Neural progenitor cell (in vitro differentiated cells): Measurements from ENCODE around the gene CLIC6. TPM values are rescaled to one million over a fixed set of nuclear protein-coding genes. Genes with fewer than 3 reads are reported as not detected.

Experiments used
- DNase-seq: peaks from one replicate; pipeline ENCODE4 v3.0.0-alpha.2; 2016; ENCODE audit warnings: low spot score
- H2AFZ ChIP-seq: fragments of 200-600 bp; sonication (generic); replicated peaks from 2 replicates; pipeline ENCODE4 v1.6.1; 2016; ENCODE audit warnings: antibody characterized with exemption
- H3F3A ChIP-seq: fragments of 200-600 bp; sonication (generic); 2 replicates; pipeline ENCODE4 v1.6.1; 2016; ENCODE audit warnings: antibody characterized with exemption, low read depth
- H3K27ac ChIP-seq: fragments of 200-600 bp; sonication (generic); 2 replicates; pipeline ENCODE4 v1.5.1; 2016; ENCODE audit warnings: mild to moderate bottlenecking
- H3K27me3 ChIP-seq: fragments of 200-600 bp; sonication (generic); 2 replicates; pipeline ENCODE4 v1.6.1; 2016; ENCODE audit warnings: mild to moderate bottlenecking, moderate library complexity
- H3K36me3 ChIP-seq: fragments of 200-600 bp; sonication (generic); 2 replicates; pipeline ENCODE4 v1.5.1; 2016
- H3K4me1 ChIP-seq: fragments of 200-600 bp; sonication (generic); 2 replicates; pipeline ENCODE4 v1.6.1; 2016; ENCODE audit warnings: mixed run types
- H3K4me2 ChIP-seq: fragments of 200-600 bp; sonication (generic); 2 replicates; pipeline ENCODE4 v1.6.1; 2016
- H3K4me3 ChIP-seq: fragments of 200-600 bp; sonication (generic); 2 replicates; pipeline ENCODE4 v1.5.1; 2016
- H3K79me2 ChIP-seq: fragments of 200-600 bp; sonication (generic); 2 replicates; pipeline ENCODE4 v1.6.1; 2016; ENCODE audit warnings: low read depth
- H3K9ac ChIP-seq: fragments of 200-600 bp; sonication (generic); 2 replicates; pipeline ENCODE4 v1.6.1; 2016
- H3K9me3 ChIP-seq: fragments of 200-600 bp; sonication (generic); 2 replicates; pipeline ENCODE4 v1.5.1; 2016; ENCODE audit warnings: low read depth
- H4K20me1 ChIP-seq: fragments of 200-600 bp; sonication (generic); 2 replicates; pipeline ENCODE4 v1.6.1; 2016; ENCODE audit warnings: low read depth
- H3K27ac Mint-ChIP-seq: 3 replicates; pipeline ENCODE4 v1.8.0; 2021; ENCODE audit warnings: mixed read lengths
- H3K27me3 Mint-ChIP-seq: 2 replicates; pipeline ENCODE4 v1.8.0; 2022; ENCODE audit warnings: low read depth, mild to moderate bottlenecking, inconsistent platforms, moderate library complexity, mixed read lengths; ENCODE audit not compliant: insufficient read depth
- H3K36me3 Mint-ChIP-seq: 3 replicates; pipeline ENCODE4 v1.8.0; 2021; ENCODE audit warnings: mixed read lengths
- H3K4me1 Mint-ChIP-seq: 3 replicates; pipeline ENCODE4 v1.8.0; 2021; ENCODE audit warnings: mixed read lengths
- H3K4me3 Mint-ChIP-seq: 3 replicates; pipeline ENCODE4 v1.8.0; 2021; ENCODE audit warnings: mild to moderate bottlenecking, moderate library complexity, mixed read lengths
- H3K9me3 Mint-ChIP-seq: 3 replicates; pipeline ENCODE4 v1.8.0; 2020; ENCODE audit warnings: mixed read lengths
- EZH2 ChIP-seq: fragments of 200-600 bp; sonication (generic); IDR thresholded peaks from 2 replicates; pipeline ENCODE4 v1.6.1; 2017; ENCODE audit warnings: antibody characterized with exemption, mild to moderate bottlenecking, moderate library complexity
- EZH2phosphoT487 ChIP-seq: fragments of 200-600 bp; sonication (generic); IDR thresholded peaks from 2 replicates; pipeline ENCODE4 v1.6.1; 2017; ENCODE audit warnings: antibody characterized with exemption
- total RNA-seq: library from RNA; depleted of rRNA; stranded (reverse); fragments of >200 nt; gene quantifications from 2 replicates; pipeline ENCODE4 v1.2.3, GENCODE V29; 2015; ENCODE audit warnings: low replicate concordance
- TF ChIP-seq, protein P1 (sequence below): fragments of 200-600 bp; sonication (generic); IDR thresholded peaks from 2 replicates; pipeline ENCODE4 v1.5.1; 2017; ENCODE audit warnings: antibody characterized with exemption, mild to moderate bottlenecking

Gene CLIC6
- total RNA-seq, 1 donor from 2014 or later = 0.15 TPM

DNA sequence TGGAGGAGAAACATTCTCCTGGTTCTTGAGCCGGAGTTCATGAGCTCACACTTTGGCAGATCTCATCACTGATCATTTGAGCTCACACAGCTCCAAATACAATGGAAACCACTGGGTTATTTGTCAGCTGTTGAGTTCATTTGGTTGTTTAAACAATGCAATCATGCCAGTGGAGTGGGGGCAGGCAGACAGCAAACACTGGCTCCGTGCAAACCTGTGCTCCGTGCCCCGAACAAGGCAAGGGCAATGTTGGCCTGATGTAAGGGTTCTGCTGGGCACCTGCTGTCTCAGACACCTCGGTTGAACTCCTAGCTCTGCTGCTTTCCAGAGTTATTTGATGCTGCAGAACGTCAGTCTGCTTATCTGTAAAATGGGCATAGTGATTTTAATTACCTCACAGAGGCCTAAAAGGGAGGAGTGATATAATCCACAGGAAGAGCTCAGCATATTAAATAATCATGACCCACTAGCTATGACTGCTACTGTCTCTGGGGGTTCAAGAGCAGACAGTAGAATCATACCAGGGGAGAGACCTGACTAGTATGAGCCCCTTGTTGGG lies 20.0 kb upstream of the CLIC6 start:
- no peak overlapping the region for H3K9ac ChIP-seq
- H3K9me3 ChIP-seq = no peaks in the 10 kb centered on the region
- no peaks in the 10 kb centered on the region for H3K79me2 ChIP-seq
- H3K27ac ChIP-seq = no peak overlapping the region
- peaks cover 4% of the 10 kb centered on the region for H3K27me3 Mint-ChIP-seq
- no peak overlapping the region for H3K4me3 Mint-ChIP-seq
- TF ChIP-seq, protein P1, sequence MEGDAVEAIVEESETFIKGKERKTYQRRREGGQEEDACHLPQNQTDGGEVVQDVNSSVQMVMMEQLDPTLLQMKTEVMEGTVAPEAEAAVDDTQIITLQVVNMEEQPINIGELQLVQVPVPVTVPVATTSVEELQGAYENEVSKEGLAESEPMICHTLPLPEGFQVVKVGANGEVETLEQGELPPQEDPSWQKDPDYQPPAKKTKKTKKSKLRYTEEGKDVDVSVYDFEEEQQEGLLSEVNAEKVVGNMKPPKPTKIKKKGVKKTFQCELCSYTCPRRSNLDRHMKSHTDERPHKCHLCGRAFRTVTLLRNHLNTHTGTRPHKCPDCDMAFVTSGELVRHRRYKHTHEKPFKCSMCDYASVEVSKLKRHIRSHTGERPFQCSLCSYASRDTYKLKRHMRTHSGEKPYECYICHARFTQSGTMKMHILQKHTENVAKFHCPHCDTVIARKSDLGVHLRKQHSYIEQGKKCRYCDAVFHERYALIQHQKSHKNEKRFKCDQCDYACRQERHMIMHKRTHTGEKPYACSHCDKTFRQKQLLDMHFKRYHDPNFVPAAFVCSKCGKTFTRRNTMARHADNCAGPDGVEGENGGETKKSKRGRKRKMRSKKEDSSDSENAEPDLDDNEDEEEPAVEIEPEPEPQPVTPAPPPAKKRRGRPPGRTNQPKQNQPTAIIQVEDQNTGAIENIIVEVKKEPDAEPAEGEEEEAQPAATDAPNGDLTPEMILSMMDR = no peak
- no peak for TF ChIP-seq EZH2phosphoT487
- no peak for TF ChIP-seq EZH2
- no peaks in the 10 kb centered on the region for H3K36me3 ChIP-seq
- no peak overlapping the region for H3K4me2 ChIP-seq
- no peaks in the 10 kb centered on the region for H3K4me1 ChIP-seq
- H3K4me1 Mint-ChIP-seq = no peaks in the 10 kb centered on the region
- no peak overlapping the region for H2AFZ ChIP-seq
- H3K27ac Mint-ChIP-seq = no peak overlapping the region
- no peaks in the 10 kb centered on the region for H3F3A ChIP-seq
- peaks cover 5% of the 10 kb centered on the region for H3K27me3 ChIP-seq
- H3K4me3 ChIP-seq = no peak overlapping the region
- H3K9me3 Mint-ChIP-seq = peaks cover 2% of the 10 kb centered on the region
- no peaks in the 10 kb centered on the region for H3K36me3 Mint-ChIP-seq
- H4K20me1 ChIP-seq = no peaks in the 10 kb centered on the region
- DNase-seq = no peak

- Histone ChIP-seq H3K9me3 (no peaks in the 10 kb centered on the region), H3K27ac (no peak overlapping the region), H4K20me1 (no peaks in the 10 kb centered on the region), H3K4me2 (no peak overlapping the region), H3K36me3 (no peaks in the 10 kb centered on the region), H3K27me3 (peaks cover 5% of the 10 kb centered on the region), H3K4me3 (no peak overlapping the region), H2AFZ (no peak overlapping the region), H3K4me1 (no peaks in the 10 kb centered on the region), H3F3A (no peaks in the 10 kb centered on the region), H3K79me2 (no peaks in the 10 kb centered on the region), H3K9ac (no peak overlapping the region)
- no peaks in the 10 kb centered on the region for H3K36me3 Mint-ChIP-seq
- H3K4me3 Mint-ChIP-seq = no peak overlapping the region
- H3K27ac Mint-ChIP-seq = no peak overlapping the region
- peaks cover 4% of the 10 kb centered on the region for H3K27me3 Mint-ChIP-seq
- no peak for DNase-seq
- H3K9me3 Mint-ChIP-seq = peaks cover 3% of the 10 kb centered on the region
- no peaks in the 10 kb centered on the region for H3K4me1 Mint-ChIP-seq
- TF ChIP-seq, protein P1 = no peak
- TF ChIP-seq EZH2phosphoT487 (no peak), EZH2 (no peak)
Measured at GRCh38 chr21:34649400-34649799, 19.4 kb upstream of the CLIC6 start.

DNA sequence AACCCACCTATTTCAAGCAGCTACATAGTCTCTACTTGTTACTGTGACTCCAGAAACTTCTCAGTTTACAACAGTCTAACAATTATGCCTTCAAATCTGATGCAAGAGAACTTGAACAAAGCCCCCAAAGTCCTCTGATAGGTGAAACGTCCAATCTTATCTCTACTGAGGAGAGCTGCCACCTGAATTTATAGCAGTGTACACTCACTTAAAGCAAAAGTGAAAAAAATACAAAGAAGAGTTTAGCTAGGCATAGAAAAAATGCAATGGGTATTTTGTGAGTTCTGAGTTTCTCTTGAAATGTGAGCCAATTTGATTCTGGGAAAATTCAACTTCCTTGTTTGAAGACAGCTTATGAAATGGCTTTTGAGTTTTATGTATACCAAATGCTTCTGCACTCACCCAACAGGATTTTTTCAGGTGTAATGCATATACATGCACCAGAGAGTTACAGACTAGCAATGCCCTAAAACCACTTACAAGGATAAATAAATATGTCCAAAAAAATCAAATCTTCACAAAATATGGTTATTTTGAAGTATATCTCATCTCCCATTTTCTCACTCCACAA lies 17.8 kb upstream of the CLIC6 start:
- Histone ChIP-seq H4K20me1 (no peaks in the 10 kb centered on the region), H3F3A (no peaks in the 10 kb centered on the region), H3K9me3 (no peaks in the 10 kb centered on the region), H3K4me2 (no peak overlapping the region), H3K27me3 (peaks cover 5% of the 10 kb centered on the region), H2AFZ (no peak overlapping the region), H3K4me3 (no peak overlapping the region), H3K9ac (no peak overlapping the region), H3K27ac (no peak overlapping the region), H3K36me3 (no peaks in the 10 kb centered on the region), H3K4me1 (no peaks in the 10 kb centered on the region), H3K79me2 (no peaks in the 10 kb centered on the region)
- Mint-ChIP-seq H3K4me1 (peaks cover 5% of the 10 kb centered on the region), H3K36me3 (no peaks in the 10 kb centered on the region), H3K9me3 (peaks cover 3% of the 10 kb centered on the region), H3K4me3 (no peak overlapping the region), H3K27me3 (peaks cover 4% of the 10 kb centered on the region), H3K27ac (no peak overlapping the region)
- TF ChIP-seq EZH2 (no peak), EZH2phosphoT487 (no peak)
- TF ChIP-seq, protein P1 = no peak
- DNase-seq = no peak
